ENCODE data around the gene FARS2. TPM values are rescaled to one million over a fixed set of nuclear protein-coding genes. Genes with fewer than 3 reads are reported as not detected.

Gene FARS2
- total RNA-seq, 1 experiment from 2014 or later = 13.8 TPM

DNA sequence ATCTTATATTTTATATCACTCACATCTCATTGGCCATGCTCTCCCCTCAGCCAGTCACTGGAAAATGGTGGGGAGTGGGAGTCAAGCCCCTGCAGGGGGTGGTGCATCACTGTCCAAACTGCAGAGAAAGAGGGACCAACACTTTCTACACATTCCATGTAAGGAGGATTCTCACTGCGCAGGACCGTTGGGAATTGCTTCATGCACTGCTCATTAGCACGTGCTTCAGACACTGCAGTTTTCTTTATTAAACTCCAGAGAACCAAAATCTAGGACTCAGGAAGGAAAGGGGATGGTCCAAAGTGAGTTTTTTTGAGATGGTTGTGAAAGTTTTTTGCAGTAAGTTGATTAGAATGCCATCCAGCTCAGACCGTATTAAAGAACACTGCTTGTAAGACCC lies 269.8 kb downstream of the FARS2 start:
- intact Hi-C loops (cut with micrococcal nuclease) = no loop called here
- no peak overlapping the region for H3K4me2 ChIP-seq (ENCODE audit: low read length)
- no peaks in the 10 kb centered on the region for H3K9me3 ChIP-seq (ENCODE audit: control insufficient read depth in 1 of 2, insufficient read depth in 1 of 2, low read depth in 1 of 2, low read length in 2 of 2)
- BruUV-seq (replicated peaks) = no TSS peak
- H3K79me2 ChIP-seq (ENCODE audit: insufficient read depth, low read length) = no peaks in the 10 kb centered on the region
- no peak overlapping the region for H3K4me3 ChIP-seq (replicated peaks in 1 of 2; ENCODE audit: low read depth in 1 of 2, low read length in 2 of 2)
- ChIA-PET CTCF (no interaction called here), RAD21 (ENCODE audit: low non-redundant PET in 1 of 2, low total read pairs in 2 of 2, uncharacterized antibody in 2 of 2, unreplicated experiment in 2 of 2) (no interaction called here), POLR2A (no interaction called here)
- no peaks in the 10 kb centered on the region for H4K20me1 ChIP-seq (ENCODE audit: insufficient read depth)
- no peak overlapping the region for H3K27ac ChIP-seq (ENCODE audit: low read depth, low read length)
- no peak for DNase-seq (ENCODE audit: low read depth, low spot score)
- no peak overlapping the region for H2AFZ ChIP-seq (ENCODE audit: low read depth, low read length, poor library complexity, severe bottlenecking)
- no peak for TF ChIP-seq POLR2A (IDR thresholded peaks at IDR 0.05; ENCODE audit: borderline replicate concordance, extremely low read depth, insufficient read depth, insufficient read length)
- TF ChIP-seq JUND (IDR thresholded peaks at IDR 0.05) = no peak
- TF ChIP-seq, protein P1, sequence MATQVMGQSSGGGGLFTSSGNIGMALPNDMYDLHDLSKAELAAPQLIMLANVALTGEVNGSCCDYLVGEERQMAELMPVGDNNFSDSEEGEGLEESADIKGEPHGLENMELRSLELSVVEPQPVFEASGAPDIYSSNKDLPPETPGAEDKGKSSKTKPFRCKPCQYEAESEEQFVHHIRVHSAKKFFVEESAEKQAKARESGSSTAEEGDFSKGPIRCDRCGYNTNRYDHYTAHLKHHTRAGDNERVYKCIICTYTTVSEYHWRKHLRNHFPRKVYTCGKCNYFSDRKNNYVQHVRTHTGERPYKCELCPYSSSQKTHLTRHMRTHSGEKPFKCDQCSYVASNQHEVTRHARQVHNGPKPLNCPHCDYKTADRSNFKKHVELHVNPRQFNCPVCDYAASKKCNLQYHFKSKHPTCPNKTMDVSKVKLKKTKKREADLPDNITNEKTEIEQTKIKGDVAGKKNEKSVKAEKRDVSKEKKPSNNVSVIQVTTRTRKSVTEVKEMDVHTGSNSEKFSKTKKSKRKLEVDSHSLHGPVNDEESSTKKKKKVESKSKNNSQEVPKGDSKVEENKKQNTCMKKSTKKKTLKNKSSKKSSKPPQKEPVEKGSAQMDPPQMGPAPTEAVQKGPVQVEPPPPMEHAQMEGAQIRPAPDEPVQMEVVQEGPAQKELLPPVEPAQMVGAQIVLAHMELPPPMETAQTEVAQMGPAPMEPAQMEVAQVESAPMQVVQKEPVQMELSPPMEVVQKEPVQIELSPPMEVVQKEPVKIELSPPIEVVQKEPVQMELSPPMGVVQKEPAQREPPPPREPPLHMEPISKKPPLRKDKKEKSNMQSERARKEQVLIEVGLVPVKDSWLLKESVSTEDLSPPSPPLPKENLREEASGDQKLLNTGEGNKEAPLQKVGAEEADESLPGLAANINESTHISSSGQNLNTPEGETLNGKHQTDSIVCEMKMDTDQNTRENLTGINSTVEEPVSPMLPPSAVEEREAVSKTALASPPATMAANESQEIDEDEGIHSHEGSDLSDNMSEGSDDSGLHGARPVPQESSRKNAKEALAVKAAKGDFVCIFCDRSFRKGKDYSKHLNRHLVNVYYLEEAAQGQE (IDR thresholded peaks at IDR 0.05; ENCODE audit: low read depth) = no peak
- no peak for TF ChIP-seq YY1 (IDR thresholded peaks at IDR 0.05; ENCODE audit: extremely low read depth, insufficient replicate concordance, low read depth, low read length)
- no peak for TF ChIP-seq ELF1 (IDR thresholded peaks at IDR 0.05; ENCODE audit: borderline replicate concordance, low read depth)
- TF ChIP-seq, protein P2, sequence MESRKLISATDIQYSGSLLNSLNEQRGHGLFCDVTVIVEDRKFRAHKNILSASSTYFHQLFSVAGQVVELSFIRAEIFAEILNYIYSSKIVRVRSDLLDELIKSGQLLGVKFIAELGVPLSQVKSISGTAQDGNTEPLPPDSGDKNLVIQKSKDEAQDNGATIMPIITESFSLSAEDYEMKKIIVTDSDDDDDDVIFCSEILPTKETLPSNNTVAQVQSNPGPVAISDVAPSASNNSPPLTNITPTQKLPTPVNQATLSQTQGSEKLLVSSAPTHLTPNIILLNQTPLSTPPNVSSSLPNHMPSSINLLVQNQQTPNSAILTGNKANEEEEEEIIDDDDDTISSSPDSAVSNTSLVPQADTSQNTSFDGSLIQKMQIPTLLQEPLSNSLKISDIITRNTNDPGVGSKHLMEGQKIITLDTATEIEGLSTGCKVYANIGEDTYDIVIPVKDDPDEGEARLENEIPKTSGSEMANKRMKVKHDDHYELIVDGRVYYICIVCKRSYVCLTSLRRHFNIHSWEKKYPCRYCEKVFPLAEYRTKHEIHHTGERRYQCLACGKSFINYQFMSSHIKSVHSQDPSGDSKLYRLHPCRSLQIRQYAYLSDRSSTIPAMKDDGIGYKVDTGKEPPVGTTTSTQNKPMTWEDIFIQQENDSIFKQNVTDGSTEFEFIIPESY (IDR thresholded peaks at IDR 0.05; ENCODE audit: extremely low read depth, insufficient replicate concordance, low read length) = no peak
- TF ChIP-seq, protein P3, sequence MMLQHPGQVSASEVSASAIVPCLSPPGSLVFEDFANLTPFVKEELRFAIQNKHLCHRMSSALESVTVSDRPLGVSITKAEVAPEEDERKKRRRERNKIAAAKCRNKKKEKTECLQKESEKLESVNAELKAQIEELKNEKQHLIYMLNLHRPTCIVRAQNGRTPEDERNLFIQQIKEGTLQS (IDR thresholded peaks at IDR 0.05) = no peak
- no peak for TF ChIP-seq EZH2 (IDR thresholded peaks at IDR 0.05)
- no peak for TF ChIP-seq SRF (IDR thresholded peaks at IDR 0.05; ENCODE audit: low read depth)
- no peak for TF ChIP-seq SP1 (IDR thresholded peaks at IDR 0.05; ENCODE audit: low read depth)
- TF ChIP-seq, protein P4, sequence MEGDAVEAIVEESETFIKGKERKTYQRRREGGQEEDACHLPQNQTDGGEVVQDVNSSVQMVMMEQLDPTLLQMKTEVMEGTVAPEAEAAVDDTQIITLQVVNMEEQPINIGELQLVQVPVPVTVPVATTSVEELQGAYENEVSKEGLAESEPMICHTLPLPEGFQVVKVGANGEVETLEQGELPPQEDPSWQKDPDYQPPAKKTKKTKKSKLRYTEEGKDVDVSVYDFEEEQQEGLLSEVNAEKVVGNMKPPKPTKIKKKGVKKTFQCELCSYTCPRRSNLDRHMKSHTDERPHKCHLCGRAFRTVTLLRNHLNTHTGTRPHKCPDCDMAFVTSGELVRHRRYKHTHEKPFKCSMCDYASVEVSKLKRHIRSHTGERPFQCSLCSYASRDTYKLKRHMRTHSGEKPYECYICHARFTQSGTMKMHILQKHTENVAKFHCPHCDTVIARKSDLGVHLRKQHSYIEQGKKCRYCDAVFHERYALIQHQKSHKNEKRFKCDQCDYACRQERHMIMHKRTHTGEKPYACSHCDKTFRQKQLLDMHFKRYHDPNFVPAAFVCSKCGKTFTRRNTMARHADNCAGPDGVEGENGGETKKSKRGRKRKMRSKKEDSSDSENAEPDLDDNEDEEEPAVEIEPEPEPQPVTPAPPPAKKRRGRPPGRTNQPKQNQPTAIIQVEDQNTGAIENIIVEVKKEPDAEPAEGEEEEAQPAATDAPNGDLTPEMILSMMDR (IDR thresholded peaks at IDR 0.05 in 2 of 3, conservative IDR thresholded peaks at IDR 0.05 in 1 of 3; ENCODE audit: borderline replicate concordance in 1 of 3, insufficient read depth in 1 of 3, low read depth in 2 of 3, low read length in 2 of 3) = no peak
- TF ChIP-seq ZFX (IDR thresholded peaks at IDR 0.05) = no peak
- TF ChIP-seq POLR2AphosphoS5 (IDR thresholded peaks at IDR 0.05; ENCODE audit: low read depth, low read length) = no peak
- TF ChIP-seq EZH2phosphoT487 (IDR thresholded peaks at IDR 0.05; ENCODE audit: borderline replicate concordance) = no peak
- no peak for TF ChIP-seq SIN3A (IDR thresholded peaks at IDR 0.05; ENCODE audit: low read depth)
- no peak for TF ChIP-seq EGR1 (IDR thresholded peaks at IDR 0.05; ENCODE audit: low read depth)
- no peak for TF ChIP-seq CBX3 (IDR thresholded peaks at IDR 0.05; ENCODE audit: low read depth)
- TF ChIP-seq FOSL1 (IDR thresholded peaks at IDR 0.05; ENCODE audit: low read depth) = no peak
- H3K27me3 ChIP-seq (ENCODE audit: insufficient read depth, low read length) = no peaks in the 10 kb centered on the region
- no peak overlapping the region for H3K9ac ChIP-seq (ENCODE audit: low read length)
- no peaks in the 10 kb centered on the region for H3K9me2 ChIP-seq (ENCODE audit: insufficient read depth)
- H3K4me1 ChIP-seq (ENCODE audit: control insufficient read depth in 1 of 2, insufficient read depth in 2 of 2, low read length in 2 of 2) = no peaks in the 10 kb centered on the region
- ATAC-seq = no peak
- H3K36me3 ChIP-seq (ENCODE audit: control insufficient read depth in 1 of 2, insufficient read depth in 2 of 2, low read length in 2 of 2) = no peaks in the 10 kb centered on the region

Measured in HCT116 (cell line).